RWPE2 (cell line): Measurements from ENCODE around the gene THUMPD2.

ENCODE experiments used
- ATAC-seq: fragments of 200-7000 bp; cut with Tn5 transposase; 3 replicates; pipeline ENCODE4 v1.9.1; 2021; ENCODE audit warnings: low read depth
- DNase-seq: peaks from one replicate; pipeline ENCODE4 v3.0.0-alpha.2; 2020; ENCODE audit warnings: low spot score
- H3K27ac ChIP-seq: fragments of 450-650 bp; 2 replicates; pipeline ENCODE4 v1.5.1; 2017; ENCODE audit warnings: mild to moderate bottlenecking; ENCODE audit not compliant: poor library complexity, severe bottlenecking
- H3K27me3 ChIP-seq: fragments of 250-450 bp; sonication (Bioruptor Pico); 2 replicates; pipeline ENCODE4 v1.5.1; 2021; ENCODE audit warnings: mild to moderate bottlenecking, moderate library complexity; ENCODE audit not compliant: insufficient read depth, poor library complexity, severe bottlenecking
- H3K36me3 ChIP-seq: fragments of 250-450 bp; sonication (Bioruptor Pico); 2 replicates; pipeline ENCODE4 v1.5.1; 2020; ENCODE audit warnings: low read depth, mild to moderate bottlenecking, moderate library complexity
- H3K4me1 ChIP-seq: fragments of 250-450 bp; sonication (Bioruptor Pico); 2 replicates; pipeline ENCODE4 v1.5.1; 2021; ENCODE audit warnings: mild to moderate bottlenecking, moderate library complexity; ENCODE audit not compliant: insufficient read depth, poor library complexity, severe bottlenecking
- H3K4me3 ChIP-seq: fragments of 250-450 bp; sonication (Bioruptor Pico); 2 replicates; pipeline ENCODE4 v1.5.1; 2021; ENCODE audit warnings: mild to moderate bottlenecking, moderate library complexity; ENCODE audit not compliant: severe bottlenecking
- H3K9me3 ChIP-seq: fragments of 250-450 bp; sonication (Bioruptor Pico); 2 replicates; pipeline ENCODE4 v1.5.1; 2021; ENCODE audit warnings: mild to moderate bottlenecking, moderate library complexity; ENCODE audit not compliant: severe bottlenecking
- TF ChIP-seq, protein P1 (sequence below): fragments of 450-650 bp; IDR thresholded peaks from one replicate; pipeline ENCODE4 v1.5.1; 2017; ENCODE audit warnings: mild to moderate bottlenecking, moderate library complexity; ENCODE audit not compliant: poor library complexity, severe bottlenecking

THUMPD2 gene

DNA sequence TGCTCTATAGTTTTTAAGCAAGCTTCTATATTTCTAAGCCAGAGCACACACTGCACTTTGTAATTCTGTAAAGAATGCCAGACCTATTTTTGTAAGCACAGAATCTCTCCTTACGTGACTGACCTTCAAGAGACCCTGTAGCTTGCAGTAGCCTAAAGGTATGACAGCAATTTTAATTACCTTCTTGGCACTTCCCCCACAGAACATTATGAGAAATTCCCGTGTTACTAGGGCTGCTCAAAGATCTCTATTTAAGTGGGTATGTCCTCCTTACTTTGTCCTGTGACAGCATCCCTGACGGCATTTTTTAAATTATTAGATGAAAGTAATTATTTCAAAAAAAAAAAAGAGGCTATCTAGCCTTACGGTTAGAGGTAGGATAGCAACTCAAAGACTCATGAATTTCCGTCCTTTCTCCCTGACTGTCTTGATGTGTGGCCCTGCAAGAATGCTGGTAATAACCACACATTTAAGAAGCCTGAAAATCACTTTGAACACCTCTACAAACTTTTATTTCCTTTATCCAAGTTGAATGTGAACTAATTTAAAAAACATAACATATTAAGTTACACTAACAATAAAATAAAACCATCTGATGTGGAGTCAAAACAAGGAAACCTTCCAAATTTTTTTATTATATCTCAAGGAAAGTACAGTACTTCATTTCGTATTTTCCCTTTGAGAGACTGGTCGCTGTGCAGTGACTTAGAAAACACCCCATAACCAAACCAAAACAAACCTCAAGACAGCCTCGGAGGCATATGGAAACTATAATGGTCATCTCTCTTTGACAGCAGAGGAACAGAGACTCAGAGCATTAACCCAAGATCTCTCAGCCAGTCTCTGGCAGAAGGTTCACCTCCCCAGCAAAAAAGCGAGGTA lies 54.9 kb downstream of the THUMPD2 start:
- Histone ChIP-seq H3K9me3 (no peaks in the 10 kb centered on the region), H3K4me3 (no peak overlapping the region), H3K4me1 (no peaks in the 10 kb centered on the region), H3K27me3 (no peaks in the 10 kb centered on the region), H3K27ac (no peak overlapping the region), H3K36me3 (no peaks in the 10 kb centered on the region)
- TF ChIP-seq, protein P1, sequence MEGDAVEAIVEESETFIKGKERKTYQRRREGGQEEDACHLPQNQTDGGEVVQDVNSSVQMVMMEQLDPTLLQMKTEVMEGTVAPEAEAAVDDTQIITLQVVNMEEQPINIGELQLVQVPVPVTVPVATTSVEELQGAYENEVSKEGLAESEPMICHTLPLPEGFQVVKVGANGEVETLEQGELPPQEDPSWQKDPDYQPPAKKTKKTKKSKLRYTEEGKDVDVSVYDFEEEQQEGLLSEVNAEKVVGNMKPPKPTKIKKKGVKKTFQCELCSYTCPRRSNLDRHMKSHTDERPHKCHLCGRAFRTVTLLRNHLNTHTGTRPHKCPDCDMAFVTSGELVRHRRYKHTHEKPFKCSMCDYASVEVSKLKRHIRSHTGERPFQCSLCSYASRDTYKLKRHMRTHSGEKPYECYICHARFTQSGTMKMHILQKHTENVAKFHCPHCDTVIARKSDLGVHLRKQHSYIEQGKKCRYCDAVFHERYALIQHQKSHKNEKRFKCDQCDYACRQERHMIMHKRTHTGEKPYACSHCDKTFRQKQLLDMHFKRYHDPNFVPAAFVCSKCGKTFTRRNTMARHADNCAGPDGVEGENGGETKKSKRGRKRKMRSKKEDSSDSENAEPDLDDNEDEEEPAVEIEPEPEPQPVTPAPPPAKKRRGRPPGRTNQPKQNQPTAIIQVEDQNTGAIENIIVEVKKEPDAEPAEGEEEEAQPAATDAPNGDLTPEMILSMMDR: no peak
- ATAC-seq (no peak), DNase-seq (no peak)

DNA sequence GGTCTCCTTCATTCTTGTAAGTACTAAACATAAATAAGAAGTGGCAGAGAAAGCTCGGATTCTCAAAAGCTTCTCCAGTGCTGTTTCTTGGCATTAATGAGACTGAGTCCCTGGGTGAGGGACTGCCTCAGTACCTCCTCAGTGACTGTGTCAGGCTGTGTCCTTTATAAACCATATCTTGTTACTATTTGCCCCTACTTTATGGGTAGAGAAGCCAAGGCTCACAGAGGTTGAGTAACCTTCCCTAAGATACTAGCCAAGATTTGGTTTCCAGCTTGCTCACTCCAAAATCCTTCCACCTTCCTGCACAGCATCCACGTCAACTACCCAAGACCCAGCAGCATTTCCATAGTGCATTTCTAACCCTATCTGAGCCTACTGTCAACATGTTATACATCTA lies 55.6 kb downstream of the THUMPD2 start:
- Histone ChIP-seq H3K4me1 (no peaks in the 10 kb centered on the region), H3K27me3 (no peaks in the 10 kb centered on the region), H3K27ac (no peak overlapping the region), H3K36me3 (no peaks in the 10 kb centered on the region), H3K4me3 (no peak overlapping the region), H3K9me3 (no peaks in the 10 kb centered on the region)
- no peak for ATAC-seq
- no peak for DNase-seq
- TF ChIP-seq, protein P1: no peak

DNA sequence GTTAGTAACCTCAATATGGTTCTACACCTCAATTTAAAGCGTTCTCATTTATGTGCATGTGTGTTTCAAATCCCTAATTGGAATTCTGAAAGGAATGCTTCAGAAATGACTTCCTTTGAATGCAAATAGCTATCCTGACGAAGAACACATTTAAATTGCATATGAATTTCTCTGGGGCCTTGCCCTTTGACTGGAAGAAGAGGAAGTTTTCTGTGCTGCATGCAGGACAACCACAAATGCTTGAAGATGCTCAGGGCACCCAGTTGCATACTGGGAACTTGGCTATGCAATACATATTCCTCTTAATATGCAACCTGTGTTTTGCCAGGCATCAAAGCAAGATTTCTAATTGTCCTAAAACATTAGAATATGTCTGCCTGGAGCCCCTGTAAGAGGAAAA lies 58.1 kb downstream of the THUMPD2 start:
- no peaks in the 10 kb centered on the region for H3K4me1 ChIP-seq
- no peaks in the 10 kb centered on the region for H3K36me3 ChIP-seq
- H3K4me3 ChIP-seq: no peak overlapping the region
- H3K27ac ChIP-seq: no peak overlapping the region
- DNase-seq (no peak), ATAC-seq (no peak)
- H3K9me3 ChIP-seq: no peaks in the 10 kb centered on the region
- TF ChIP-seq, protein P1: no peak
- no peaks in the 10 kb centered on the region for H3K27me3 ChIP-seq

DNA sequence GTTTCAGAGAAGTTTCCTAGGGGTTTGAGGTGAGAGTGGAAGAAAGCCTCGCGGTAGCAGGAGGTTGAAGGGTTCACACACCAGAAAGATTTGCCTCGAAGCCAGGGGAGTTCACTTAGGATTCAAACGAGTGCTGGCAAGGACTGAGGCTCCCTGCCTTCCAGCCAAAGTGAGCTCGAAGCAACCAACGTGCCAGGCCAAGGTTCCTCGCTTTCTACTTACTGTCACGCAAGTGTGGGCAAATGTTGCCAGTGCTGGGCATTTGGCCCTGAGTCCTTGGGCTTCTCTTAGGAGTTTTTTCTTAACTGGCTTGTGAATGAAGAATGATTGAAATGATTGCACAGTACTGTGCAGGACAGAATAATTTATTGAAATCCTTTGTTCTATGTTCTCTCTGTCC lies 59.7 kb downstream of the THUMPD2 start:
- TF ChIP-seq, protein P1: no peak
- H3K27ac ChIP-seq: no peak overlapping the region
- no peaks in the 10 kb centered on the region for H3K4me1 ChIP-seq
- ATAC-seq: no peak
- H3K36me3 ChIP-seq: no peaks in the 10 kb centered on the region
- no peak overlapping the region for H3K4me3 ChIP-seq
- no peak for DNase-seq
- no peaks in the 10 kb centered on the region for H3K27me3 ChIP-seq
- no peaks in the 10 kb centered on the region for H3K9me3 ChIP-seq

DNA sequence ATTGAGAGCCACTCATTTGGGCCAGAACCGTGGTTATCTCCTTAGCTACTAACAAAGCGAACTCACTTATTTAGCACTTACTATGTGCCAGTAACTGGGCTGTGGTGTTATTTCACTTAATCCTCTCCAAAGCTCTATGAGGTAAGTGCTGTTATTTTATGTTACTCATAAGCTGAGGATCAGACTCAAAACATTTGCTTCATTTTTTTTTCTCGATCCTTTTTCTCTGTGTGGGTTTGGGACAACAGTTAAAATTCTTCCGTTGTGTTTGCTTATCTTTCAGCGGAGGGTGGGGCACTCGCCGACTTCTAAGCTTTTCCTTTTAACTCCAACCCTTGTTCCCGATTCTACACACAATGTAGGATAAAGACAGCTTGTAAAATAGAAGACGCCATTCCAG lies 60.6 kb downstream of the THUMPD2 start:
- DNase-seq: no peak
- H3K36me3 ChIP-seq: no peaks in the 10 kb centered on the region
- no peak overlapping the region for H3K4me3 ChIP-seq
- H3K9me3 ChIP-seq: no peaks in the 10 kb centered on the region
- TF ChIP-seq, protein P1: no peak
- no peaks in the 10 kb centered on the region for H3K27me3 ChIP-seq
- H3K4me1 ChIP-seq: no peaks in the 10 kb centered on the region
- no peak for ATAC-seq
- no peak overlapping the region for H3K27ac ChIP-seq
